NCI-H748 (cell line): ENCODE results near the gene HNRNPD.
A peak's percentile ranks its signal among the peaks of the same experiment; 100 is the strongest.
"Not testable (repeated sequence)": the region's sequence is repeated elsewhere in the genome, so short reads cannot be mapped to it uniquely, and the experiment has no call there.

Experiments
- DNase-seq: peaks from one replicate; lab custom pipeline; 2025; ENCODE audit not compliant: unreplicated experiment; lab: John Stamatoyannopoulos, UW

Gene HNRNPD

GRCh38 chr4:82373486-82373815, 340 bp downstream of the HNRNPD start:
- DNase-seq = no peak

GRCh38 chr4:82372517-82373485, 990 bp downstream of the HNRNPD start:
- DNase-seq = peak; percentile 73

DNA sequence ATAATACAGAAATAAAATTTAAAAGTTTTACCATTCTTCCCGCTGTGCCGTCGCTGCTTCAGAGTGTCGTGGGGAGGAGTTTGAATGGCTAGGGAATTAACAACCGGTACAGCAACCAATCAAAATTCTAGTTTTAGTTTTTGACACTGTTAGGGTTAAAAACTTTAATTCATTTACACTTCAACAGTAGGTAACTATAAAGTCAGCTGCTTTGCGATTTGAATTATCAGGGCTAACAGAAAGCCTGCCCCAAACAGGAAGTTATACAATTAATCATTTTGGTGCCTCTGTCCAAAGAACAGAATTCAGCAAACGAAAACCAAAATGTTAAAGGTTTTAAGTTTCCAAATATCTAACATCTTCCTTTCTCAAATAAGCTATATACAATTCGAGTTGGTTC, 2.3 kb downstream of the HNRNPD start:
- no peak for DNase-seq

DNA sequence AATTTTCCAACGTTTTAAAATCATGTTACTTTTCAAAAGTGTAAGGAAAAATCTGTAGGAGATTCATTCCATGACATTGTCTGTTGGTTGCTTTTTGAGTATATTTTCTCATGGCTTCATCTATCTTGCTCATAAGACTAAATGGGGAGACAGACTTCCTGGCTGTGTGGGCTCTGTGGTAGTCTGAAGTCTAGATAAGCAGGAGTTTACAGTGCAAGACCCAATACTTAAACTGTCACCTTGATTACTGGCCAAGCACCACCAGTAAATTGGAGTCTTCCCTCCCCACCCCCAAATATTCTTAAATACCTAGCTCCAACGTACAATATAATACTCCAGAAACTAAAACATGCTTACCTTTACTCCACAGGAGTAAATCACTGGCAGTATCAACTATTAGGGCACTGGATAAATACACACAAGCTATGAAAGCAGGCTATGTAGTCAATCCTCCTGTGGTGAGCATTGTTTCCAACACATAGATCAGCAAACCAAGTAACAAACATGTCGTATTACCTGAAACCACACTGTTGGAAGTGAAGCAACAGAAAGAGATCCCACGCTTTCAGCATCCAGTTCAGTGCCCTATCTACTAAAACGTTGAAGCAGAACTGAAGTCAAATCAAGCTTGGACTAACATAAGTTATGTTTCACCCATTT, 6.2 kb downstream of the HNRNPD start:
- DNase-seq = no peak

- not testable (repeated sequence) for DNase-seq
These were observed 7.4 kb downstream of the HNRNPD start for GRCh38 chr4:82366431-82366830.

- DNase-seq = no peak
These were observed 9.8 kb downstream of the HNRNPD start for GRCh38 chr4:82363896-82364487.

- no peak for DNase-seq
These were observed 11.2 kb downstream of the HNRNPD start for GRCh38 chr4:82362565-82362964.

DNA sequence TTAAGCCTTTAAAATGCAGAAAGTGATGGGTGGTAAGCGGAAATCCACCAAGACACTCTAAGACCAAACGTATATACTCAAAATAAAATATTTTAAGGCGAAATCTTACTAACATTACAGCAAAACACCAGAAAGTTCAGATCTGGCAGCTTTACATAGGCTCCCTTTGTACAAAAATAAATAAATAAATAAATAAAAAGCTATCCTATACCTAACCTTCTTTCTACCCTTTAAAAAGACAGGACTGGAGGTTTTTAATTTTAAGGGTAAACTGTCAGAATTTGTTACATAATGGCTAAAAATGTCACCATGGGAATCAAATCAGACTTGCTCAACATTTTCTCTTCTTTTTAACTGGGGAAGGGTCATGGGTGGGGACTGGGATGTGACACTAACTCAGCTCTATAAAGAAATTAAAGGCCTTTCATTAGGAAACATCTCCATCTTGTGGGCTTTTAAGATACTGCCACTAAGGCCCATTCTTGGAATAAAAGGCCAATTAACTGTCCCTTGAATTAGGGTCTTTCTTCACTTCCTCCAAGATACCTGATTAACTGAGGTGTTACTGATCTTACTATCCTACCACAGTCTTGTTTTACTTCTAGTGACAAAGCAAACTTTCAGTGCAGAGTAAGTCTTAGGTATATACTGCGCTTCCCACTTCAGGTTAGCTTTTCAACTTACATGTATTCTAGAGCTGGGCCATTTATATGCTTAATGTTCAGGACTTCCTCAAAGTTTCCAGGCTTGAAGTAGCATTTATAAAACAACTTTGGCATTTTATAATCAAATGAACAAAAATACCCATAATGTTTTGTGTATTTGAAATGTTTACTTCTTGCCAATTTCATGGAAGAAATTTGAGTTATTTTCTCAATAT, 13.3 kb downstream of the HNRNPD start:
- DNase-seq = peak; percentile 18

- no peak for DNase-seq
These were observed 14.9 kb downstream of the HNRNPD start for GRCh38 chr4:82358847-82359246.

GRCh38 chr4:82357640-82358039, 16.2 kb downstream of the HNRNPD start:
- DNase-seq = no peak

DNA sequence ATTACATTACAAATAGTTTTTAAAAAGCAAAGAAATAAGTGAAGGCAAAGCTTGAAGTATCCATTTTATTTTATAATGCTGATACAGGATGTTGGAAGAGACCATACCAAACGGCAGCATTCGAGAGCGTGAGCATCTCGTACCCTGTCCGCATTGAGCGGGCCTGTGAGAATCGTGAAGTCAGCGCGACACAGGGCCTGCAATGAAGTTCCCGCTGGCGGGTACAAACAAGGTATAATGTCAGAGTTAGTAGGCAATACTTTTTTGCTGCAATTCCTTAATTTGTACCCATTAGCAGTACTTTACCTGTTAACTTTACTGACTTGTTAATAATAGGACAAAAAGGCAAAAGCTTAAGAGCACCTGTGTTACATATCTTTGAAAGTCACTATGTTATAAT, 19.0 kb downstream of the HNRNPD start:
- no peak for DNase-seq

- no peak for DNase-seq
These were observed 20.9 kb downstream of the HNRNPD start for GRCh38 chr4:82352825-82353366.

DNA sequence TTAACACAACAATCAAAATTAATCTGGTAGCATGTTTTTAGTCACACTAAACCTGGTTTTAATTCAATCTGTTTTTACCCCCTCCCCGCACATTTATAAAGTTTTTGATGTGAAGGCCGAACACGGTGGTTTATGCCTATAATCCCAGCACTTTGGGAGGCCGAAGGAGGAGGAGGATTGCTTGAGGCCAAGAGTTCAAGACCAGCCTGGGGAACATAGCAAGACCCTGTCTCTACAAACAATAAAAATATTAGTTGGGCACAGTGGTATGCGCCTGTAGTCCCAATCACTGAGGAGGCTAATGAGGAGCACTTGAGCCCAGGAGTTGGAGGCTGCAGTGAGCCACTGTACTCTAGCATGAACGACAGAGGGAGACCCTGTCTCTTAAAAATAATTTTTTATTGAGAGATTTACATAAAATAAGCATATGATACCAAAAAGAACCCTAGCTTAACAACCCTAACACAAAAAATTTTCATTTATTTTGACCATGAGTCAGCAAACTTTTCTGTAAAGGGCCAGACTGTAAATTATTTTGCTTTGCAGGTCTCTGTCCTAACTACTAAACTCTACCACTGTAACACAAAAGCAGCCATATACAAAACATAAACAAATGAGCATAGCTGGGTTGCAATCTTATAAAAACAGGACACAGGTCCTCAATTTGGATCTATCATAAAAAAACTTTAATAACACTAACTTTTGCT, 21.5 kb downstream of the HNRNPD start:
- DNase-seq = no peak

DNA sequence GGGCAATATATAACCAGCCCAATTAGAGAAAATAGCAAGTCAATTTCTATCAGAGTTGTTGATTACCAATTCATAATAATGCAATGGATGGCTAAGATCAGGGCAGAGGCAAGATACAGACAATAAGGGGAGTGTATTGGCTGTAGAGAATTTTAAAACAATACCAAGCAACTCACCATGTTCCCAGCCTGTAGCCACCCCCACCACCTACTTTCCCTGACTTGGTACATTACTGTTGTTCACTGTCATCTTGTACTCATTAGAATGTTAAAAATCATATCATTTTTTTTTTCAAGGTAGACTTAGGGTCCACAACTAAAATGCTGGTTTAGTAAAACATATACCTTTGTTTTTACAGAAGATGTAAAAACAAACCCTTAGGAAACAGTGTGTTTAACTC, 27.7 kb downstream of the HNRNPD start:
- no peak for DNase-seq

GRCh38 chr4:82335043-82335442, 38.7 kb downstream of the HNRNPD start:
- DNase-seq = no peak

GRCh38 chr4:82333641-82334040, 40.1 kb downstream of the HNRNPD start:
- DNase-seq = not testable (repeated sequence)

DNA sequence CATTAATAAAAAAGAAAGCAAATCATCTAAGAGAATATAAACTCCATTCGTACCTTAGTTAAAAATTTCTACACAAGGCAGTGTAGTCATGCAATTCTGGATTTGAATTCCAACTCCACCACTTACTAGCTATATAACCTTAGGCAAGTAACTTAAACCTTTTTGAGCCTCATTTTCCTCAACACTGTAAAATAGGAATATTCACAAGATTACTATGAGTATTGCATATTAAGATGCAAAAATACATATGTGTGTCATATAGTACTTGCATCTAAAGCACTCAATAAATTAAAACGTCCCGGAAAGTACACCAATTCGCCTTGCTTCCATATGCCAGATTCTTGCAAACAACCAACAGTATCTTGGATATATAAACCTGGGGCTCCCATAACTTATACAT, 42.0 kb downstream of the HNRNPD start:
- no peak for DNase-seq

DNA sequence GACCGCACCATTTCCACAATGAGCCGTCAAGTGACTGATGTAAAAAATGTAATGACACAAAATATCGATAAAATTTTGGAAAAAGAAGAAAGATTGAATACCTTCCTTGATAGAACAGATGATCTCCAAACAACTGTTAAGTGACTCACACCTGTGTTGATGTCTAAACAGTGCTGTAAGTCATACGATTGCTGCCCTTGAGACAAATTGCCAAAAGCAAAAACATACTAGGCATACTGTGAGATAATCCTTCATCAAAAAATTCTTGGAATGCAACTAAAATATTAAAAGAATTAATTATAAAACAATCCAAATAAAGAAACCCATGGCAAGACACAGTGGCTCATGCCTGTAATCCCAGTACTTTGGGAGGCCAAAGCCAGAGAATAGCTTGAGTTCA, 53.4 kb downstream of the HNRNPD start:
- DNase-seq = no peak

DNA sequence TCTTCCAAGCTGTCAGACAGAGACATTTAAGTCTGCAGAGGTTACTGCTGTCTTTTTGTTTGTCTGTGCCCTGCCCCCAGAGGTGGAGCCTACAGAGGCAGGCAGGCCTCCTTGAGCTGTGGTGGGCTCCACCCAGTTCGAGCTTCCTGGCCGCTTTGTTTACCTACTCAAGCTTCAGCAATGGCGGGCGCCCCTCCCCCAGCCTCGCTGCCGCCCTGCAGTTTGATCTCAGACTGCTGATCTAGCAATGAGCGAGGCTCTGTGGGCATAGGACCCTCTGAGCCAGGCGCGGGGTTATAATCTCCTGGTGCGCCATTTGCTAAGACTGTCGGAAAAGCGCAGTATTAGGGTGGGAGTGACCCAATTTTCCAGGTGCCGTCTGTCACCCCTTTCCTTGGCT, 70.7 kb downstream of the HNRNPD start:
- peak; percentile 36 for DNase-seq
